ENCODE data around the gene NEK4. TPM values are rescaled to one million over a fixed set of nuclear protein-coding genes. Genes with fewer than 3 reads are reported as not detected.

NEK4 gene
- total and polyA plus RNA-seq, 2 of the 13 experiments (the other 11 are each of a cell fraction or from before 2014, with no cell fraction given): 16.5 to 38.0 TPM

DNA sequence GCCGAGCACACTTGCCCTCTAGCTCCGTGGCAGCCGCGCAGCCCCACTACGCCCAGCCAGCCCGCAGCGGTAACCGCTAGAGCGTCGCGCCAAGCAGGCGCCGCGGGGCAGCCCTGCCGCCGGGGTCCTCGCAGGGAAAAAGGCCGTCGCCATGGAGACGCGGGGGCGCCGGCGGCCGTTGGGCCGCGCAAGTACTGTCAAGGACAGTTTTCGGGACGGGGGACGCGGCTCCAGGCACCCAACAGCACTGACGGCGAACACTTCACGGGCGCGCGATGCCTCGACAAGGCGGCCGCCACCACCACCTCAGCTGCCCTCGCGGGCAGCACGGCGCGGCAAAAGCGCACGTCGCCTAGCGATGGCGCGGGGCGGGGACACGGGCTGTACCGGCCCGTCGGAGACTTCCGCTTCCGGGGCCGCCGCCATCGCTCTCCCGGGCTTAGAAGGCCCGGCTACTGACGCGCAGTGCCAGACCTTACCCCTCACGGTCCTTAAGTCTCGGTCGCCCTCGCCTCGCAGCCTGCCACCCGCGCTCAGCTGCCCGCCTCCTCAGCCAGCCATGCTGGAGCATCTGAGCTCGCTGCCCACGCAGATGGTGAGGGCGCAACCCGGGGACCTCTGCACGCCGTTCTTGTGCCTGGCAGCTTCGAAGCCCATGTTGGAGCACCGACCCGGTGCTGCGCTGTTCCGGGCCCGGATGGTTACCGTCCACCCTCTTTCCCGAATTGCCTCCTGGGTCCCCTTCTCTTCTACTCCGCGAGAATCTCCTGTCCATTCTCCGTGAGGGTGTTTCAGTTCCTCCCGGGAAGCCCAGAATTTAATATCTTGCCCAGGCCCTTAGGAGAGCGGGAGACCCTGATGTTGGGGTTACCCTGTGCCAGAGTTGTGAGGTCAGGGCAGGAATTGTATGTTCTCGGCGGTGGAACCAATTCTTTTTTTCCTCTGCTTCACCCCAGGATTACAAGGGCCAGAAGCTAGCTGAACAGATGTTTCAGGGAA is 64.8 kb downstream of the NEK4 start, which contains the start of the genes GLT8D1 and SPCS1 (continued):
- peak; percentile 34; the same call in 1 of the 2 replicates for TF ChIP-seq ZNF460 (CRISPR knock-in tag; IDR thresholded peaks at IDR 0.05; ENCODE audit: borderline replicate concordance)
- TF ChIP-seq ZSCAN25 (CRISPR knock-in tag; IDR thresholded peaks at IDR 0.05): no peak
- TF ChIP-seq, protein P1, sequence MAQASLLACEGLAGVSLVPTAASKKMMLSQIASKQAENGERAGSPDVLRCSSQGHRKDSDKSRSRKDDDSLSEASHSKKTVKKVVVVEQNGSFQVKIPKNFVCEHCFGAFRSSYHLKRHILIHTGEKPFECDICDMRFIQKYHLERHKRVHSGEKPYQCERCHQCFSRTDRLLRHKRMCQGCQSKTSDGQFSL (CRISPR knock-in tag; IDR thresholded peaks at IDR 0.05): no peak
- peak; percentile 77; the same call in 1 of the 2 replicates for TF ChIP-seq ZFP90 (CRISPR knock-in tag; IDR thresholded peaks at IDR 0.05; ENCODE audit: borderline replicate concordance)
- TF ChIP-seq ZNF207 (IDR thresholded peaks at IDR 0.05; ENCODE audit: borderline replicate concordance): no peak
- TF ChIP-seq, protein P2, sequence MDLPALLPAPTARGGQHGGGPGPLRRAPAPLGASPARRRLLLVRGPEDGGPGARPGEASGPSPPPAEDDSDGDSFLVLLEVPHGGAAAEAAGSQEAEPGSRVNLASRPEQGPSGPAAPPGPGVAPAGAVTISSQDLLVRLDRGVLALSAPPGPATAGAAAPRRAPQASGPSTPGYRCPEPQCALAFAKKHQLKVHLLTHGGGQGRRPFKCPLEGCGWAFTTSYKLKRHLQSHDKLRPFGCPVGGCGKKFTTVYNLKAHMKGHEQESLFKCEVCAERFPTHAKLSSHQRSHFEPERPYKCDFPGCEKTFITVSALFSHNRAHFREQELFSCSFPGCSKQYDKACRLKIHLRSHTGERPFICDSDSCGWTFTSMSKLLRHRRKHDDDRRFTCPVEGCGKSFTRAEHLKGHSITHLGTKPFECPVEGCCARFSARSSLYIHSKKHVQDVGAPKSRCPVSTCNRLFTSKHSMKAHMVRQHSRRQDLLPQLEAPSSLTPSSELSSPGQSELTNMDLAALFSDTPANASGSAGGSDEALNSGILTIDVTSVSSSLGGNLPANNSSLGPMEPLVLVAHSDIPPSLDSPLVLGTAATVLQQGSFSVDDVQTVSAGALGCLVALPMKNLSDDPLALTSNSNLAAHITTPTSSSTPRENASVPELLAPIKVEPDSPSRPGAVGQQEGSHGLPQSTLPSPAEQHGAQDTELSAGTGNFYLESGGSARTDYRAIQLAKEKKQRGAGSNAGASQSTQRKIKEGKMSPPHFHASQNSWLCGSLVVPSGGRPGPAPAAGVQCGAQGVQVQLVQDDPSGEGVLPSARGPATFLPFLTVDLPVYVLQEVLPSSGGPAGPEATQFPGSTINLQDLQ (CRISPR knock-in tag; IDR thresholded peaks at IDR 0.05): peak; percentile 85
- no peak for TF ChIP-seq FOXK2 (IDR thresholded peaks at IDR 0.05)
- TF ChIP-seq ZBTB20 (CRISPR knock-in tag; IDR thresholded peaks at IDR 0.05; ENCODE audit: borderline replicate concordance, low read depth): peak; percentile 44; the same call in 1 of the 2 replicates
- TF ChIP-seq ZNF382 (CRISPR knock-in tag; IDR thresholded peaks at IDR 0.05; ENCODE audit: borderline replicate concordance): no peak
- TF ChIP-seq, protein P3, sequence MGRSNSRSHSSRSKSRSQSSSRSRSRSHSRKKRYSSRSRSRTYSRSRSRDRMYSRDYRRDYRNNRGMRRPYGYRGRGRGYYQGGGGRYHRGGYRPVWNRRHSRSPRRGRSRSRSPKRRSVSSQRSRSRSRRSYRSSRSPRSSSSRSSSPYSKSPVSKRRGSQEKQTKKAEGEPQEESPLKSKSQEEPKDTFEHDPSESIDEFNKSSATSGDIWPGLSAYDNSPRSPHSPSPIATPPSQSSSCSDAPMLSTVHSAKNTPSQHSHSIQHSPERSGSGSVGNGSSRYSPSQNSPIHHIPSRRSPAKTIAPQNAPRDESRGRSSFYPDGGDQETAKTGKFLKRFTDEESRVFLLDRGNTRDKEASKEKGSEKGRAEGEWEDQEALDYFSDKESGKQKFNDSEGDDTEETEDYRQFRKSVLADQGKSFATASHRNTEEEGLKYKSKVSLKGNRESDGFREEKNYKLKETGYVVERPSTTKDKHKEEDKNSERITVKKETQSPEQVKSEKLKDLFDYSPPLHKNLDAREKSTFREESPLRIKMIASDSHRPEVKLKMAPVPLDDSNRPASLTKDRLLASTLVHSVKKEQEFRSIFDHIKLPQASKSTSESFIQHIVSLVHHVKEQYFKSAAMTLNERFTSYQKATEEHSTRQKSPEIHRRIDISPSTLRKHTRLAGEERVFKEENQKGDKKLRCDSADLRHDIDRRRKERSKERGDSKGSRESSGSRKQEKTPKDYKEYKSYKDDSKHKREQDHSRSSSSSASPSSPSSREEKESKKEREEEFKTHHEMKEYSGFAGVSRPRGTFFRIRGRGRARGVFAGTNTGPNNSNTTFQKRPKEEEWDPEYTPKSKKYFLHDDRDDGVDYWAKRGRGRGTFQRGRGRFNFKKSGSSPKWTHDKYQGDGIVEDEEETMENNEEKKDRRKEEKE (IDR thresholded peaks at IDR 0.05): no peak
- TF ChIP-seq, protein P4, sequence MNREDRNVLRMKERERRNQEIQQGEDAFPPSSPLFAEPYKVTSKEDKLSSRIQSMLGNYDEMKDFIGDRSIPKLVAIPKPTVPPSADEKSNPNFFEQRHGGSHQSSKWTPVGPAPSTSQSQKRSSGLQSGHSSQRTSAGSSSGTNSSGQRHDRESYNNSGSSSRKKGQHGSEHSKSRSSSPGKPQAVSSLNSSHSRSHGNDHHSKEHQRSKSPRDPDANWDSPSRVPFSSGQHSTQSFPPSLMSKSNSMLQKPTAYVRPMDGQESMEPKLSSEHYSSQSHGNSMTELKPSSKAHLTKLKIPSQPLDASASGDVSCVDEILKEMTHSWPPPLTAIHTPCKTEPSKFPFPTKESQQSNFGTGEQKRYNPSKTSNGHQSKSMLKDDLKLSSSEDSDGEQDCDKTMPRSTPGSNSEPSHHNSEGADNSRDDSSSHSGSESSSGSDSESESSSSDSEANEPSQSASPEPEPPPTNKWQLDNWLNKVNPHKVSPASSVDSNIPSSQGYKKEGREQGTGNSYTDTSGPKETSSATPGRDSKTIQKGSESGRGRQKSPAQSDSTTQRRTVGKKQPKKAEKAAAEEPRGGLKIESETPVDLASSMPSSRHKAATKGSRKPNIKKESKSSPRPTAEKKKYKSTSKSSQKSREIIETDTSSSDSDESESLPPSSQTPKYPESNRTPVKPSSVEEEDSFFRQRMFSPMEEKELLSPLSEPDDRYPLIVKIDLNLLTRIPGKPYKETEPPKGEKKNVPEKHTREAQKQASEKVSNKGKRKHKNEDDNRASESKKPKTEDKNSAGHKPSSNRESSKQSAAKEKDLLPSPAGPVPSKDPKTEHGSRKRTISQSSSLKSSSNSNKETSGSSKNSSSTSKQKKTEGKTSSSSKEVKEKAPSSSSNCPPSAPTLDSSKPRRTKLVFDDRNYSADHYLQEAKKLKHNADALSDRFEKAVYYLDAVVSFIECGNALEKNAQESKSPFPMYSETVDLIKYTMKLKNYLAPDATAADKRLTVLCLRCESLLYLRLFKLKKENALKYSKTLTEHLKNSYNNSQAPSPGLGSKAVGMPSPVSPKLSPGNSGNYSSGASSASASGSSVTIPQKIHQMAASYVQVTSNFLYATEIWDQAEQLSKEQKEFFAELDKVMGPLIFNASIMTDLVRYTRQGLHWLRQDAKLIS (CRISPR knock-in tag; IDR thresholded peaks at IDR 0.05): no peak
- TF ChIP-seq, protein P5, sequence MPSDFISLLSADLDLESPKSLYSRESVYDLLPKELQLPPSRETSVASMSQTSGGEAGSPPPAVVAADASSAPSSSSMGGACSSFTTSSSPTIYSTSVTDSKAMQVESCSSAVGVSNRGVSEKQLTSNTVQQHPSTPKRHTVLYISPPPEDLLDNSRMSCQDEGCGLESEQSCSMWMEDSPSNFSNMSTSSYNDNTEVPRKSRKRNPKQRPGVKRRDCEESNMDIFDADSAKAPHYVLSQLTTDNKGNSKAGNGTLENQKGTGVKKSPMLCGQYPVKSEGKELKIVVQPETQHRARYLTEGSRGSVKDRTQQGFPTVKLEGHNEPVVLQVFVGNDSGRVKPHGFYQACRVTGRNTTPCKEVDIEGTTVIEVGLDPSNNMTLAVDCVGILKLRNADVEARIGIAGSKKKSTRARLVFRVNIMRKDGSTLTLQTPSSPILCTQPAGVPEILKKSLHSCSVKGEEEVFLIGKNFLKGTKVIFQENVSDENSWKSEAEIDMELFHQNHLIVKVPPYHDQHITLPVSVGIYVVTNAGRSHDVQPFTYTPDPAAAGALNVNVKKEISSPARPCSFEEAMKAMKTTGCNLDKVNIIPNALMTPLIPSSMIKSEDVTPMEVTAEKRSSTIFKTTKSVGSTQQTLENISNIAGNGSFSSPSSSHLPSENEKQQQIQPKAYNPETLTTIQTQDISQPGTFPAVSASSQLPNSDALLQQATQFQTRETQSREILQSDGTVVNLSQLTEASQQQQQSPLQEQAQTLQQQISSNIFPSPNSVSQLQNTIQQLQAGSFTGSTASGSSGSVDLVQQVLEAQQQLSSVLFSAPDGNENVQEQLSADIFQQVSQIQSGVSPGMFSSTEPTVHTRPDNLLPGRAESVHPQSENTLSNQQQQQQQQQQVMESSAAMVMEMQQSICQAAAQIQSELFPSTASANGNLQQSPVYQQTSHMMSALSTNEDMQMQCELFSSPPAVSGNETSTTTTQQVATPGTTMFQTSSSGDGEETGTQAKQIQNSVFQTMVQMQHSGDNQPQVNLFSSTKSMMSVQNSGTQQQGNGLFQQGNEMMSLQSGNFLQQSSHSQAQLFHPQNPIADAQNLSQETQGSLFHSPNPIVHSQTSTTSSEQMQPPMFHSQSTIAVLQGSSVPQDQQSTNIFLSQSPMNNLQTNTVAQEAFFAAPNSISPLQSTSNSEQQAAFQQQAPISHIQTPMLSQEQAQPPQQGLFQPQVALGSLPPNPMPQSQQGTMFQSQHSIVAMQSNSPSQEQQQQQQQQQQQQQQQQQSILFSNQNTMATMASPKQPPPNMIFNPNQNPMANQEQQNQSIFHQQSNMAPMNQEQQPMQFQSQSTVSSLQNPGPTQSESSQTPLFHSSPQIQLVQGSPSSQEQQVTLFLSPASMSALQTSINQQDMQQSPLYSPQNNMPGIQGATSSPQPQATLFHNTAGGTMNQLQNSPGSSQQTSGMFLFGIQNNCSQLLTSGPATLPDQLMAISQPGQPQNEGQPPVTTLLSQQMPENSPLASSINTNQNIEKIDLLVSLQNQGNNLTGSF (CRISPR knock-in tag; IDR thresholded peaks at IDR 0.05): peak; percentile 86

Measured in HepG2 (cell line).